Mesenchymal stem cell (in vitro differentiated cells and primary cell): Measurements from ENCODE around the gene SLC14A1.

Experiments used
- DNase-seq: peaks from one replicate; pipeline ENCODE4 v3.0.0-alpha.2; 2013
- H2AFZ ChIP-seq: one replicate; pipeline ENCODE4 v1.6.1; 2013; ENCODE audit warnings: low read depth, mild to moderate bottlenecking, control low read depth, inconsistent platforms, low read length, moderate library complexity
- H2AK5ac ChIP-seq: 2 replicates; pipeline ENCODE4 v1.6.1; 2013; ENCODE audit warnings: low read length, moderate library complexity, mild to moderate bottlenecking, inconsistent platforms; ENCODE audit not compliant: severe bottlenecking
- H2BK120ac ChIP-seq: one replicate; pipeline ENCODE4 v1.6.1; 2013; ENCODE audit warnings: low read depth, mild to moderate bottlenecking, inconsistent platforms, low read length, moderate library complexity
- H2BK12ac ChIP-seq, 2 experiments: one replicate each; pipeline ENCODE4 v1.6.1; 2013; ENCODE audit warnings: inconsistent platforms in 2 of 2, low read length in 2 of 2, mild to moderate bottlenecking in 2 of 2, moderate library complexity in 2 of 2, control low read depth in 1 of 2
- H2BK15ac ChIP-seq: one replicate; pipeline ENCODE4 v1.6.1; 2013; ENCODE audit warnings: mild to moderate bottlenecking, low read depth, inconsistent platforms; ENCODE audit not compliant: poor library complexity, severe bottlenecking
- H2BK5ac ChIP-seq: 2 replicates; pipeline ENCODE4 v1.6.1; 2013; ENCODE audit warnings: low read depth, mild to moderate bottlenecking, low read length, control low read depth, inconsistent platforms; ENCODE audit not compliant: poor library complexity, severe bottlenecking
- H3K14ac ChIP-seq, 2 experiments: one replicate each; pipeline ENCODE4 v1.6.1; 2013; ENCODE audit warnings: inconsistent platforms in 2 of 2, low read length in 2 of 2, control low read depth in 1 of 2, mild to moderate bottlenecking in 1 of 2, moderate library complexity in 1 of 2
- H3K18ac ChIP-seq, 2 experiments: one replicate each; pipeline ENCODE4 v1.6.1; 2013; ENCODE audit warnings: inconsistent platforms in 2 of 2, low read length in 2 of 2, control low read depth in 1 of 2, low read depth in 1 of 2, mild to moderate bottlenecking in 1 of 2
- H3K23ac ChIP-seq, 2 experiments: one replicate each; pipeline ENCODE4 v1.6.1; 2013; ENCODE audit warnings: inconsistent platforms in 2 of 2, low read length in 2 of 2, mild to moderate bottlenecking in 2 of 2, moderate library complexity in 2 of 2, control low read depth in 1 of 2
- H3K27ac ChIP-seq: 2 replicates; pipeline ENCODE4 v1.5.1; 2013; ENCODE audit warnings: mild to moderate bottlenecking, moderate library complexity, low read length, control low read depth, inconsistent platforms; ENCODE audit not compliant: poor library complexity, severe bottlenecking
- H3K27me3 ChIP-seq, 2 experiments: 2 replicates each; pipeline versions ENCODE4 v1.6.1 to v1.7.0; 2013; ENCODE audit warnings: low read length in 2 of 2, mild to moderate bottlenecking in 2 of 2, moderate library complexity in 2 of 2, control low read depth in 1 of 2, inconsistent platforms in 1 of 2; ENCODE audit not compliant: control insufficient read depth in 1 of 2, insufficient read depth in 1 of 2
- H3K36me3 ChIP-seq, 2 experiments: 2 replicates each; pipeline versions ENCODE4 v1.6.1 to v1.7.0; 2013; ENCODE audit warnings: low read length in 2 of 2, control low read depth in 1 of 2, inconsistent platforms in 1 of 2, low read depth in 1 of 2, mild to moderate bottlenecking in 1 of 2; ENCODE audit not compliant: insufficient read depth in 2 of 2, control insufficient read depth in 1 of 2
- H3K4ac ChIP-seq, 2 experiments: one replicate each; pipeline ENCODE4 v1.6.1; 2013; ENCODE audit warnings: inconsistent platforms in 2 of 2, low read length in 2 of 2, mild to moderate bottlenecking in 2 of 2, moderate library complexity in 2 of 2, control low read depth in 1 of 2, low read depth in 1 of 2
- H3K4me1 ChIP-seq: 2 replicates; pipeline ENCODE4 v1.6.1; 2013; ENCODE audit warnings: low read depth, low read length, control low read depth; ENCODE audit not compliant: control insufficient read depth, insufficient read depth
- H3K4me2 ChIP-seq: 2 replicates; pipeline ENCODE4 v1.6.1; 2013; ENCODE audit warnings: low read length, mild to moderate bottlenecking, inconsistent platforms; ENCODE audit not compliant: poor library complexity, severe bottlenecking
- H3K4me3 ChIP-seq, 2 experiments: 2 replicates each; pipeline versions ENCODE4 v1.5.1 to v1.7.0; 2013; ENCODE audit warnings: low read length in 2 of 2, mild to moderate bottlenecking in 2 of 2, control low read depth in 1 of 2, low read depth in 1 of 2; ENCODE audit not compliant: insufficient read depth in 1 of 2
- H3K79me1 ChIP-seq: replicated peaks from 2 replicates; pipeline ENCODE4 v1.6.1; 2013; ENCODE audit warnings: mild to moderate bottlenecking, control low read depth, low read length, inconsistent platforms; ENCODE audit not compliant: poor library complexity, severe bottlenecking
- H3K9ac ChIP-seq: 2 replicates; pipeline ENCODE4 v1.7.0; 2013; ENCODE audit warnings: mild to moderate bottlenecking, low read length, moderate library complexity
- H3K9me3 ChIP-seq: 2 replicates; pipeline ENCODE4 v1.7.0; 2013; ENCODE audit warnings: mild to moderate bottlenecking, low read length; ENCODE audit not compliant: control insufficient read depth
- H4K8ac ChIP-seq: one replicate; pipeline ENCODE4 v1.6.1; 2013; ENCODE audit warnings: inconsistent platforms, mild to moderate bottlenecking, low read length, moderate library complexity
- H4K91ac ChIP-seq: one replicate; pipeline ENCODE4 v1.6.1; 2013; ENCODE audit warnings: mild to moderate bottlenecking, low read length, inconsistent platforms
- WGBS: methylation state at CpG from one replicate; pipeline ENCODE4 v1.1.7; 2013; ENCODE audit warnings: mixed read lengths; 5-methylcytosine and 5-hydroxymethylcytosine counted together

SLC14A1 gene

DNA sequence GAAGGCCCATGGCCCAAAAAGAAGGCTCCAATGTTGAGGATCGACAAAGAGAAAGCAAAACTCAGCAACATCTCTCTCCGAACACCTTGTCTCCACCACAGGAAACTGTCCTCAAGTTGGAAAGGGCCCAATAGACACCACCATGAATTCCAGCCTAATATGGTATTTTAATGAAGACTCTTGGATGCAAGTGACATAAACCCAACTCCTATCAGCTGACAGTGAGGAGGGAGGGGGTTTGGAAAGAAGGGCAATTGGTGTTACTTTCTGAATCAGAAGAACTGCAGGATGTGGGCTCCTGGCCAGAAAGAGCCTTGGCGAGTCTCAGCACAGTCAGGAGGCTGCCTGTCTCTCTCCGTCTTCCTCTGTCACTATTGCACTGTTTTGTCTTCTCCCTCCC, 61.2 kb downstream of the SLC14A1 start:
- Histone ChIP-seq H2AK5ac (peak overlapping the region; percentile 58), H3K36me3 (no peaks in the 10 kb centered on the region), H3K27ac (no peak overlapping the region), H2BK5ac (no peak overlapping the region), H3K9ac (peak overlapping the region; percentile 53), H3K23ac (no peak overlapping the region), H2AFZ (no peak overlapping the region), H2BK120ac (peak overlapping the region; percentile 40), H3K9me3 (peaks cover 4% of the 10 kb centered on the region), H3K14ac (no peak overlapping the region), H3K4me2 (no peak overlapping the region), H4K91ac (peak overlapping the region; percentile 14), H3K4me1 (peaks cover 8% of the 10 kb centered on the region), H3K18ac (no peak overlapping the region), H3K79me1 (no peaks in the 10 kb centered on the region), H3K27me3 (no peaks in the 10 kb centered on the region), H4K8ac (no peak overlapping the region), H2BK15ac (no peak overlapping the region), H2BK12ac (peak overlapping the region; percentile 1 to 40), H3K4me3 (no peak overlapping the region), H3K4ac (no peak overlapping the region)
- 95% methylated on average over 4 of the region's 4 CpGs for WGBS
- DNase-seq = no peak

DNA sequence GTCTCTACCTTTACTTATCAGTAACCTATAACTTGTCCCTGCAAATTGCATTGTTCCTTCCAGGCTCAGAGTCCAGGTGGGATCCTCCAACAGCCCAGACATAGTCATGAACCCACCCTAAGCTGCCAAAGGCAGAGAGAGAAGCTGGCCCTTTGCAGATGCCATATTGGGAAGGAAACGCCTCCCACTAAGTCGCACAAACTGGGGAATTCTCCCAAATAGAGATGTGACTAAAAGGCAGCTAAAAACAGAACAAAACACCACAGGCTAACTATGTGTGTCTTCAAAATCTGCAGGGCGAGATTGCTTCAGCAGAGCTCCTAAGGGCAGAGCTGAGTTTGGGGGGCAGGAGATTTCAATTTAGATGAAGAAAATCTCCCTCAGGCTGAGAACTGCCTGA, 63.0 kb downstream of the SLC14A1 start:
- no peak overlapping the region for H2AFZ ChIP-seq
- peak overlapping the region; percentile 5 to 67 for H3K4ac ChIP-seq
- H4K91ac ChIP-seq = peak overlapping the region; percentile 22
- 96% methylated on average over 3 of the region's 3 CpGs for WGBS
- no peak overlapping the region for H3K9ac ChIP-seq
- no peak overlapping the region for H2BK15ac ChIP-seq
- H2BK120ac ChIP-seq = no peak overlapping the region
- H3K9me3 ChIP-seq = peaks cover 4% of the 10 kb centered on the region
- H3K4me3 ChIP-seq = no peak overlapping the region
- no peaks in the 10 kb centered on the region for H3K36me3 ChIP-seq
- no peak overlapping the region for H3K4me2 ChIP-seq
- no peak overlapping the region for H3K23ac ChIP-seq
- no peak overlapping the region for H3K27ac ChIP-seq
- H3K4me1 ChIP-seq = peaks cover 6% of the 10 kb centered on the region
- no peak for DNase-seq
- H3K14ac ChIP-seq = peak overlapping the region in 1 of 2 experiments; percentile 92
- H3K27me3 ChIP-seq = no peaks in the 10 kb centered on the region
- peak overlapping the region; percentile 61 for H2AK5ac ChIP-seq
- H3K18ac ChIP-seq = peak overlapping the region; percentile 28 to 46
- H4K8ac ChIP-seq = peak overlapping the region; percentile 37
- H3K79me1 ChIP-seq = no peaks in the 10 kb centered on the region
- H2BK5ac ChIP-seq = no peak overlapping the region
- peak overlapping the region; percentile 42 to 77 for H2BK12ac ChIP-seq

DNA sequence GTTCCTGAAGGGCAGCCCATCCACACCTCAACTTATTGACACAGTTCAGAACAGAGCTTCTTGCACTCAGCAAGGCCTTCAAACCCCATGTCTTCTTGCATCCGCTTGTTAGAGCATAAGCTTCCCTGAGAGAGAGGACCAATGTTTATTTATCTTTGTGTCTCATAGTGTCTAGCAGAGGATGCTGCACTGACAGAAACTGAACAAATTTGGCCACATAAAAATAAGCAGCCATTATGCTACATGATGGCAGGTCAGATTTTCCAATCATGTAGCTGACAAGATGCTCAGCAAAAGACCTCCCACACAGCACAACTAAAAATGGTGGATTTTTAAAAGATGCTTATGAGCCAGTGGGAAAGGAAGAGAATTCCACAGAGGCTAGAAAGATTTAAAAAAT, 63.4 kb downstream of the SLC14A1 start:
- no peak overlapping the region for H3K4me3 ChIP-seq
- H3K18ac ChIP-seq = peak overlapping the region in 1 of 2 experiments; percentile 46
- no peak overlapping the region for H3K9ac ChIP-seq
- no peaks in the 10 kb centered on the region for H3K36me3 ChIP-seq
- H2BK15ac ChIP-seq = no peak overlapping the region
- no peak overlapping the region for H2BK120ac ChIP-seq
- WGBS = no CpG with 5 or more reads among the region's 1 CpG
- no peak overlapping the region for H3K27ac ChIP-seq
- peak overlapping the region; percentile 61 for H2AK5ac ChIP-seq
- peak overlapping the region; percentile 37 for H4K8ac ChIP-seq
- H3K23ac ChIP-seq = no peak overlapping the region
- no peak overlapping the region for H2AFZ ChIP-seq
- H3K4me1 ChIP-seq = peaks cover 6% of the 10 kb centered on the region
- H3K9me3 ChIP-seq = peaks cover 4% of the 10 kb centered on the region
- H2BK12ac ChIP-seq = peak overlapping the region in 1 of 2 experiments; percentile 42
- no peak for DNase-seq
- H3K14ac ChIP-seq = no peak overlapping the region
- H3K4ac ChIP-seq = no peak overlapping the region
- no peaks in the 10 kb centered on the region for H3K27me3 ChIP-seq
- H4K91ac ChIP-seq = no peak overlapping the region
- no peaks in the 10 kb centered on the region for H3K79me1 ChIP-seq
- no peak overlapping the region for H2BK5ac ChIP-seq
- no peak overlapping the region for H3K4me2 ChIP-seq

DNA sequence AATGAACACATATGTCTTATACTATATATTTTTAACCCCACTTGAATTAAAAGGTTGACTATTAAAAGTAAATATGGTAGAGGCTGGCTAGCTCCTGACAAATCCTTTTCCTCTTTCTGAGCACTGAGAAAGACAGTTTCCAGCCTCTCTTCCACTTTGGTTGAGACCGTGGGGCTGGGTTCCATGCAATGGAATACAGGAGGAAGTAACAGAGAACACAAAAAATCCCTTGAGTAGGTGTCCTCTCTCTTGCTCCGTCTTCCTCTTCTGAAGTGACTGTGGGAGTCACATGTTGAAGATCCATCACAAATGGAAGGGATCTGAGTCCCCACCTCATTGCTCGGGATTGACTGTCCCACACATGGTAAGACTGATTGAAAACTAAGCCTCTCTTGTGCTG, 64.9 kb downstream of the SLC14A1 start:
- DNase-seq = no peak
- no peak overlapping the region for H3K14ac ChIP-seq
- H3K18ac ChIP-seq = no peak overlapping the region
- H4K8ac ChIP-seq = no peak overlapping the region
- H3K4me1 ChIP-seq = peaks cover 10% of the 10 kb centered on the region
- no peak overlapping the region for H4K91ac ChIP-seq
- no peaks in the 10 kb centered on the region for H3K79me1 ChIP-seq
- no peak overlapping the region for H2AFZ ChIP-seq
- H2BK15ac ChIP-seq = no peak overlapping the region
- H3K4me2 ChIP-seq = no peak overlapping the region
- no peak overlapping the region for H3K4ac ChIP-seq
- H2BK5ac ChIP-seq = no peak overlapping the region
- no peak overlapping the region for H3K9ac ChIP-seq
- no peaks in the 10 kb centered on the region for H3K36me3 ChIP-seq
- no peak overlapping the region for H2BK120ac ChIP-seq
- WGBS = 94% methylated on average over 3 of the region's 3 CpGs
- no peak overlapping the region for H3K27ac ChIP-seq
- H2AK5ac ChIP-seq = no peak overlapping the region
- no peak overlapping the region for H3K23ac ChIP-seq
- H3K27me3 ChIP-seq = no peaks in the 10 kb centered on the region
- peaks cover 4% of the 10 kb centered on the region for H3K9me3 ChIP-seq
- no peak overlapping the region for H3K4me3 ChIP-seq
- H2BK12ac ChIP-seq = peak overlapping the region in 1 of 2 experiments; percentile 61
